HG03108 (cell line): ENCODE measurements around the gene PLXDC2.

Source experiments
- ATAC-seq: cut with Tn5 transposase; IDR thresholded peaks from one replicate; pipeline ENCODE4 v1.9.1; 2021; ENCODE audit warnings: moderate library complexity; ENCODE audit not compliant: unreplicated experiment

Gene PLXDC2

DNA sequence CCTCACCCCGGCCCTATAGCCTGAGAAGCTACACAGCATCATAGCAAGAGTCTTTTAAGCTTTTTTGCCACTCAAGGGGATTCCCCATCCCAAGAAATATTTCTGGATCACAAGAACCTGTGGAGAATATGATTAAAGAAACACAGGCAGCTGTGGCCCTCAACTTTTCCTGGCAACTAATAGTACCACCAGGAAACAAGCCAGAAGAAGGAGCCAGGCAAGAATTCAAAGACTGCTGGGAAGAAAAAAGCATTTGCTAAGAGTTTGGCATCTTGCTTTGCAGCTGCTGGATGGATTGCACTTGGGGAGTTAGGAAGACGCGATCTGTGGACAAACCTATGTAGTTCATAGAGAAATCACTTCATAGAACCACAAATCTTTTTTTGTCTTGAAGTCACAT, 437.8 kb downstream of the PLXDC2 start:
- no peak for ATAC-seq

DNA sequence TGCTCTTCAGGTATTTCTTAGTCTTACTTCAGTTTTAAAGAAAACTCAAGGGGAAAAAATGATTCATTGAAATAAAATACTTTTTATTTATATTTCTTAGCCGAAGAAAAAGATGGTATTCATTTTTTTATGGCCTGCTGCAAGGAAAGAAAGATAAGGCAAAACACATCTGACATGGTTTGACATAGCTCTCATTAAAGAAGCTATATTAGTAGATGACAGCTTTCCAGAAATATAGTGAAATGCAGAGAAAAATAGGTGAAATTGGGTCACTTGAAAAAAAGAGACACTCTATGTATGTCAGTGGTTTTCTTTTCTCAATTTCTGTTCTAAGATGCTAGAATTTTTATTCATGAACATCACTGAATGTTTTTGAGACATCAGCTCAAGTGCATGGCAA, 438.3 kb downstream of the PLXDC2 start:
- no peak for ATAC-seq

DNA sequence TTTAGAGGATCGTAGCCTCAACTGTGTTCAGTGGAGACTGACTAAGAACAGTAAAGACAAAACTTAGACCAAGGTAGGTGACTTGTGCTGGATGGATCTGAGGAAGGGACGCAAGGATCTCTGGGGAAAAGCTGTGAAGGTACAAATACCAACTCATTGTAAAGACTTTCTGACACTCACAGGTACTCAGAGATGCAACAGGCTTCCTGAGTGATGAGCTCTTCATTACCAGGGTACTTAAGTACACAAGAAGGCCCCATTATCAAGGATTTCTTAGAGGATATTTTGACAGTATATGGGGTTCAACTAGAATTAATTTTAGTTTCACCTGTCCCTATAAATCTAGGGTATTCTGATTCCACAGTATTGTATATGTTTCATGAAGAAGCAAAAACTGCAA, 440.7 kb downstream of the PLXDC2 start:
- no peak for ATAC-seq

DNA sequence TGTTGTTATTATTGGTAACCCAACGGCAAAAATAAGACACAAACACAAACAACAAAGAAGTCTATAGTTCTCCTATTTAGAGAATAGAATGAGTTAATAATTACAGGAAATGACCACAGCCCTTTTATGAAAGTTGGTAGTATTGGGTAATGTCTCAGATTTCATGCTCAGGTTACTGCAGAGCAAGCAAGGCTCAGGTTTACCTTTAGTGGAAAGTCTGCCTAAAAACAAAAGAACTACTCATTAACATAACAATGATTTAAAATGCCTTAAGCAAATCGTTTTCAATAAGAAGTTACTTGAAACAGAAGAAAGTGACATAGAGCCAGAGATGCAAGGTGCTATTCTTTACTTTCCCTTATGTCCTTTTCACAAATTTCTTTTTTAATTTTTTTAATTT, 441.2 kb downstream of the PLXDC2 start:
- ATAC-seq, result no peak

DNA sequence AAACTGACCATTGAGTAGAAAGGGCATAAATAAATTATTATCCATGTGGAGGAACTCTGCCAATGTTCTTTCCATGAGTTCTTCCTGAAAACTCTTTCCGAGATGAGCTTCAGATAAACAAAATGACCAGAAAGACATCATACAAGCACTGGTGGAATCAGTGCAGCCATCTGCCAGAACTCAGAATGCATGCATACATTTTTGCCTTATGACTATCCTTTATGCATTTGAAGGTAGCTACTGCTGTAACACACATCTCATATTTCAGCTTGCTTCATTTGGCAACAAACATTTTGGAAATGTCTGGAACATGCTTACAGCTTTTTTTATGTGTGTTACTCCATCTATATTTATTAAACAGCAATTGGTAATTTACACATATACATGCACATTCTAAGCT, 448.9 kb downstream of the PLXDC2 start:
- ATAC-seq, result no peak

DNA sequence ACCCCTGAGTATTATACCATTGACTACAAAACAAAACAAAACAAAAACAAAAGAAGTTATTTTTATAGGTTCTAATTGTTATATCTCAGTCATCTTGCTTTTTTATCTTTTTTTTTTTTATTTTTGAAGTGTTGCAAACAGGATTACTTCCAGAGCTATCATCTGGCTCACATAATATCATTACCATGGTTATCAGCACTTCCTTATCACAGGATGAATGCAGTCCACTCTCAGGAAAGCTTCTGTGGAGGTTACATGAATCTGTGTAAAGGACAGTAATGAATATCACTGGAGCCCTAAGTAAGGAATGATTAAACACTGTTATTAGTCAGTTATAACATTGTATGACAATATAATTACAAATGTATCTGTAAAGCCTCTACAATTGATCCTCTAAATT, 451.5 kb downstream of the PLXDC2 start:
- no peak for ATAC-seq

DNA sequence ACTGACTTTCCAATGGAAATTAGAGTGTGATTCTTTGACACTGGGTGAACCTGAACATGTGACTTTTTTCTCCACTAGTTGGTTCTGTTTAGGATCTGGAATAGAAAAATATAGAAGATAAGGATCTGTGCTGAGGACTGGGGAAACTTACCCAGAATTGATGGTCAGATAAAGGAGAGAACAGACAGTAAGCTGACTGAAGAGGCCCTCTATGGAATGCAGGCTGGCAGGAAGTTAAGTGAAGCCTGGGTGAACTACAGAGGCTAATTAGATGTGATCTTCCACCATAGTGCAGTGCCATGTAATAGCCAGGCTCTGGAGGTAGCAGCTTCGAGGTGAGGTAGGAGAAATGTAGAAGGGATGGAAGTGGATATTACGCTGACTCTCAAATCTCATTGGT, 455.3 kb downstream of the PLXDC2 start:
- ATAC-seq, result no peak

DNA sequence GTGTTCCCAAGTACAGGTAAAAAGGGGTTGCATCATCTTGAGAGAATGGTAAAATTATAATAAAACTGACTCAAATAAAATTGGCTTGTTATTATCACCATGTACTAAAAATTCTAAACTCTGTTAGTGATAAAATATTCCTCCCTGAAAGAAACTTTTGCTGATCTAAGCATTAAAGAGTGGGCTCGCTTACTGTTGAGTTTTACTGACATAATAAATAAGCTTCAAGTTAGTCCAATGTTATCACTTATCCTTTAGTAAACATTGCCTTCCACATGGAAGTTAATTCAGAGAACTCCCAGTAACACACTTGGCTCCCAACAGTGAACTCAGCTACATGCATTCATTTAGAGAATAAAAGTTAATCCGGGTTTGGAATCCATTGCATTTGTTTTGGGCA, 456.4 kb downstream of the PLXDC2 start:
- no peak for ATAC-seq

DNA sequence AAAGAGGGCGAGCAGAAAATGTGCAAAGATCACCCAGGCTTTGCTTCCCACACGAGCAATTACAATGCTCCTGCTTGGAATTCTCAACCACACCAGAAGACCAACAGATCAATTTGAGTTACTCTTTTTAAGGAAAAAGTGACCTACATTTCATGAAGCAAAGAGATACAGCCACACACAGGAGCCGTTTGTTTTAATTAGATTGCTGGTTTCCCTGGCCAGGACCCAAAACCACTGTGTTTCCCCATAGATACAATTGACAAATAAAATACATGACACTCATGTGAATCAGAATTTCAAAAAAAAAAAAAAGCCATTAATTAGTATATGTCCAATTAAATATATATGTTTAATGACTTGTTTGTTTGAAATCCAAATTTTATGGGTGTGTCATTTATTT, 458.3 kb downstream of the PLXDC2 start:
- no peak for ATAC-seq

DNA sequence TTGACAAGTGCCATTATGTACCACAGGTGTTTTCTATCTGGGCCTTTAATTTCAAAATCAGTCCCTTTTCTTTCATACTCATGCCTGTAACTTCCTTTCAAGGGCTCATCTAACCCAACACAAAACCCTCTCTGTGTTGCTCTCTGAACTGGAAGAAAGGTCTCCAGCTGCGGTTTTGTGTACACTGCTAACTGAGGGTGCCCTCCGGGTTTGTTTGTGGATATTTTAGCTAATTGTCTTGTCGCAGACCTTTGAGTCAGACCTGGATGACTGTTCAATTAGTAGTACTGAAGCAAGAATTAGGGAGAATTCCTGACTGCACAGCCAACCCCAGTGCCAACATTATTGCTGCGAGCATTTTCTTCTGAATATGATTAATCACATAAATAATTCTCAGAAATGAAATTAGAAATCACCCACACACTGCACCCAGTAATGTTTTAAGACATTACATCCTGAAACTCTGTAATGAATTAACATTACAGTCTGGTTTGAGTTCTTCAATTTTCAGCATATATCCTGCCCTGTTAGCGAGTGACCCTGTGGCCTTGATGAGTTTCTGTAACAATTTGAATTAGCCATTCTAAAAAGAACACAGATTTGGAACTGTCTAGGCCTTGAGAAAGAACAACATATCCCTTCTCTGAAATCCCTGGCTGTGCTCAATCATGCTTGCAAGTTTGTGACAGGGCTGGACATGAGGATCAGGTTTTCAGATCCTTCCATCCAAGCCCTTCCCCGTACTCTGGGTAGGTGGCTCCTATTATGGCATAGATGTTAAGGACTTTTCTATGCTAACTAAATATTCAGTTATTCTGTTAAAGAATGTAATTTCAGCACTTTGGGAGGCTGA, 460.1 kb downstream of the PLXDC2 start:
- ATAC-seq, result no peak

DNA sequence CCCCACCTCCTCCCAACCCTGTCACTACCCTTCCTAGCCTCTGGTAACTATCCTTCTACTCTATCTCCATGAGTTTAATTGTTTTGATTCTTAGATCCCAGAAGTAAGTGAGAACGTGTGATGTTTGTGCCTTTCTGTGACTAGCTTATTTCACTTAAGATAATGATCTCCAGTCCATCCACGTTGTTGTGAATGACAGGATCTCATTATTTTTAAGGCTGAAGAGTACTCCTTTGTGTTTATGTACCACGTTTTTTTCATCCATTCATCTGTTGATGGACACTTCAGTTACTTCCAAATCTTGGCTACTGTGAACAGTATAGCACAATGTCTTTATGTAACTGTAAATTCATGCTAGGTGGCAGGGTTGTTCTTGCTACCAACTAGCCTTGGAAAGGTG, 461.6 kb downstream of the PLXDC2 start:
- ATAC-seq, result no peak

DNA sequence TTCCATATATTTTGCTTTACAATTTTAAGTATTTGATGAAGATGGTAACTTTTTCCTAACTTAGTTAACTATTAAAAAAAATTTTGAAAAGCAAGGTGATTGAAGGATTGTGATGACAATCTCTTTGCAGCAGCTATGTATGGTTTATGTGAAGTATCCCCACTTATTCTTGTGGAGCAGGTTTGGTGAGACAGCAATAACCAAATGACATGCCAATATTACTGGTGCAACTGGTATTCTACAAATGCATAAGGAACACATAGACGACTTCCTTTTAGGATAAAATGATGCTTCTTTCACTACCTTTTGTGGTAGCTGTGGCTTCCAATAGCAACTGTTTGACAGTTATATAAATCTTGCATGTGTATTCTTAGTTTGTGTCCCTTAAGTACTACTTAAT, 465.3 kb downstream of the PLXDC2 start:
- ATAC-seq, result no peak

DNA sequence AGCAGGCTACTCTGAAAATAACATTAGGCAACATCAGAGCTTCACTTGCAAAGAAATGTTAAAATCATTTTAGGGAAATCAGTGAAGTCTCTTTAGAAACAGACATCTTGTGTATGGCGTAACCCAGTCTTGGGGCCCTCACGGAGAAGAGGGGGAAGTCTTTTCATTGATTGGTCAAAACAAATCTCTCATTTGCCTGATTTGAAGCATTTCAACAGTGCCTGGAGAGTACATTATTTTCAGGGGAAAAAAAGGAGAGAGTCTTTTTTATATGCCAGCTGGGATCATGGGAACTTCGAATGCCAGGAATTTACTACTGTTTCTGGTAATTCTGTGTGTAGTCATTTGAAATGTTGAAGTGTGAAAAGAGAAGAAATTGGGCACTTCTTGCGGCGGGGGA, 471.4 kb downstream of the PLXDC2 start:
- no peak for ATAC-seq

DNA sequence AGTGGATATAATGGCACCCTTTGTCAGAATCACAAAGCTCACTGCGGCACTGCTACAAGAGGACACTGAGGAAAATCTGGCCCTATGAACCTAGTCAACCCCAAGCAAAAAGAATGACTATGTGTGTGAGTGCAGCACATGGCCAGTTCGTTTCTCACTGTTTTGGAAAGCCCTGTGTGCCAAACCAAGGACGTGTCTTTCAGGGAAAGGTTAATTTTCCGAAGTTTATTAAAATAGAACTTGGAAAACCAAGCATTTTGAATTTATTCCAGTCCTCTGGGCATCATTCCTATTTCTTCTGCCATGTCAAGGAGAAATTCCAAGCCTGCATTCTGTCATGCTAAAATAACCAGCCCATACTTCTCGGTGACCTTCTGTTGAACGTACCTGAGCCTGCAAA, 471.8 kb downstream of the PLXDC2 start:
- ATAC-seq, result no peak

DNA sequence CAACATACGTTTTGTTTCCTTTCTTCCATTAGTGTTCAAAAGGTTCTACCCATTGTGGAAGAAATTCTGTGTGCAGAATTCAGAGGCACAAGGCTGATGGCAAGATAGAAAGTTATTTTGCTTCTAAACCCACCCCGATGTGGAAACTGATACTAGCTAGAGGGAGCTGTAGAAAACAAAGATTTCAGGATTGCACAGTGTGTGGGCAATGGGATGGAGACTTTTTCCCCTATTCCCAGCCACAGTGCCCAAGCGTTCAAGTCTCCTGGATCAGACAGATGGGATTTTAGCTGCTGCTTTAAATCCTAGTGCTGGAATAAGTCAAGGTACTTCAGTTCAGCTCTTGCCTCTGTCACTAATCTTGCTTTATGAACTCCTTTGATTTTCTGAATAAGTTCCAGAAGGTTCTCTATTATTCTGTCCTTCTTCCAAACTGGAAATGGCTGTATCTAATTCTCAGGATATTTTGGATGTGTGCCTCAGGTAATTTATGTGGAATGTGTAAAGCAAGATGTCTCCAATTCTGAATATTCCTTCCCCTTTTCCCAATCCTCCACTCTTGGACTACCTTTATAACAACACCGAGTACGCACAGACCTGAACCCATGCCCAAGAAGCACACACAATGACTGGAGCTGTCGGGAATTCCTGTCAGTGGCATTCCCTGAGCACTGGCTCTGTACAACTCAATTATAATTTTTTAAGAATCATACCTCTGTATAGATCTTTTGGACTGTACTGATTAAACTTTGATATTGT, 473.0 kb downstream of the PLXDC2 start:
- no peak for ATAC-seq

DNA sequence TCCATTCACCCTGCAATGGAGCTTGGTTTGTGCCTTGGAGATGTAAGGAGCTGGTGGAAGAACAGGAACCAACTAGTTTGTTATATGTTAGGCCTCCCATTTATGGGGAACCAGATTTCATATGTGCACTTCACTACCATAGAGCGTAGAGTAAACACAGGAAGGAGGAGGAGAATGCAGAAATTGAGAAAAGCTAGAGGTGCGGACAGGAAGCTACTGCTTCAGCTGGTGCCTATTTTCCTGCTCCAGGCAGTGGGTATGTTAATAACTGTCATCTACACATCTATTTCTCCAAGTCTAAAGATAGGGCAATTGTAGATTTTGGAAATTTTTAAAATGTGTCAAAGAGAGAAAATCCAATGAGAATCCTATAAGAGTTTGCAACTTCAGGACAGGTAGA, 482.2 kb downstream of the PLXDC2 start:
- no peak for ATAC-seq

DNA sequence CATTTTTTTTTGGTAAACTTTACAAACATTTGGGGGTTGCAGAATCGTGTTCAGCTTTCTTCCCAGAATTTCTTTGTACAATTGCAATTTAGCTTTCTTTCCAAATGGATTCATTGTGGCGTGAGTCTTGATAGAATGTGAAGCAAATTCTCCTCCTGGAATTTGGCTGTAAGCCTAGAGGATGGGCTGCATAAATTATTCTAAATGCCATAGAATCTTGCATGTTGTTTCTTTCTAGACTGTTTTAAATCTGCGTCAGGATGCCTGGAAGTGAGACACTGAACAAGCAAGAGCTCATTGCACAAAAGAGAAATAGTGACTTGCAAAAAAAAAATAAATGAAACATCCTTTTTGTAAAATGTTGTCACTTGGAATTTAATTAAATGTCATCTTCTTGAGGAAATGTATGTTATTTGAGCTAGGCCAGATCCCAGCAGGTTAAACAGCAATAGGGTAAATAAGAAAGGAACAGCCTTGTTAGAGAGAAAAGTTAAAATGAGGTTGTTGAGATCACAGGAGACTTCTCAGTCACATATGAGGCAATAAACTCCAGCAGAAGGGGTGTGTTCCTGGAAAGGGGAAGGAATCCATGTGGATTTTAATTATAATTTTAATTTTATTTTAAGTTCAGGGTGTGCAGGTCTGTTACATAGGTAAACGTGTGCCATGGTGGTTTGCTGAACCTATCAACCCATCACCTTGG, 483.0 kb downstream of the PLXDC2 start:
- ATAC-seq, result no peak

DNA sequence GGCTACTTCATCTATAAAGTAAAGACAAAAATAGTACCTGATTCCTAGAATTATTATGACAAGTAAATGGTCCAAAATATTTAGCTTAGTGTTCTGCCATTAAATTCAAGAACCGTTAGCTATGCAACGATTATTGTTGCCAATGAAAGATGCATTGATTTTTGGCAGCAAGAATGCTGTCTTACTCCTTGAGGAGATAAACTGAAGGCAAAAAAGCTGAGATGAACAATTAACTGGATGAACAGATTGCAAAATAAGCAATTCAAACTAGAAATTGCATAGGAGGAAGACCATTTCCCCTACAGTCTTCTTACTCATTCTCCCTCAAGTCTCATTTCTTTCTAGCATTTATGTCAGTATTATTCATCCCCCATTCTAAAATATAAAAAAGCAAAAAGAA, 484.5 kb downstream of the PLXDC2 start:
- ATAC-seq, result no peak

DNA sequence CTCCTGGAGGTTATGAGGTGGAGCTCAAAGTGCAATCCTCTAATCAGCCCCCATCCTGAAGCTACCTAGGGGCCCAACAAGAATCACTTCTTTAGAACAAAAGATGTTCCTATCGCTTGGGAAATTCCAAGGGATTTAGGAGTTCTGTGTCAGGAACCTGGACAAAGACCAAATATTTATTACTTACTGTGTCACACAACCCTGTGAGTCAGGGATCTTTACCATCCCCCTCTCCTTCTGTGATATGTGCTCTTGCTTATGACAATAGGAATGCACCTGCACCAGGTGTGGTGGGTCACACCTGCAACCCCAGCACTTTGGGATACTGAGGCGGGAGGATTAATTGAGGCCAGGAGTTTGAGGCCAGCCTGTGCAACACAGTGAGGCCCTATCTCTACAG, 485.8 kb downstream of the PLXDC2 start:
- no peak for ATAC-seq

DNA sequence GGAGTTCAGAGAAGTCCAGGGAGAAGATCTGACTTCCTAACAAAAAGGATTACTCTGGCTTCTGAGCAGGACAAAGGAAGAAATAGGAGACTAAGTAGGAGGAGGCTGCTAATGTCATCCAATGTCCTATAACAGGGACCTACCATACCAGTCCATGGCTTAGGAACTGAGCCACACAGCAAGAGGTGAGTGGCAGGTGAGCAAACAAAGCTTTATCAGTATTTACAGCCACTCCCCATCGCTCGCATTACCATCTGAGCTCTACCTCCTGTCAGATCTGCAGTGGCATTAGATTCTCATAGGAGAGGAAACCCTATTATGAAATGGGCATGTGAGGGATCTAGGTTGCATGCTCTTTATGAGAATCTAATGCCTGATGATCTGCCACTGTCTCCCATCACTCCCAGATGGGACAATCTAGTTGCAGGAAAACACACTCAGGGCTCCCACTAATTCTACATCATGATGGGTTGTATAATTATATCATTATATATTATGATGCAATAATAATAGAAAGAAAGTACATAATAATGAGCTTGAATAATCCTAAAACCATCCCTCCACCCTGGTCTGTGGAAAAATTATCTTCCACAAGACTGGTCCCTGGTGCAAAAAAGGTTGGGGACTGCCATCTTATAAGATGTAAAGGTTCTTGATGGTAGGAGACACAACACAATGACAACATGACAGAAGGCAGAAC, 487.4 kb downstream of the PLXDC2 start:
- no peak for ATAC-seq

DNA sequence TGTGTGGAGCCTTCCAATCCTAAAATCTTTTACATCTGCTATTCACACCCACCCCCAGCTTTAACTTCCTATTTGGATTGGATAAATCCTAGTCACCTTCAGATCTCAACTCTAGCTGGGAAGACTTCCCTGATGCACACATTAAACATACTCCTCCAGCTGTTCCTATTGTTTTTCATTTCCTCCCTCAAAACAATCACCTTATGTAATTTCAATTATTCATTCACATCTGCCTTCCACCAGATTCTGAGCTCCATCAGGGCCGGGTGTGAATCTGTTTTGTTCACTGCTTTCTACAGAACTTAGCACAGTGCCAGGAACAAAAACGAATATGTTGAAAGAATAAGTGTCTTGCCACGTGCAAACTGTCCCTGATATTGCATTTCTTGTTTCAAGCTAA, 497.4 kb downstream of the PLXDC2 start:
- ATAC-seq, result no peak
